NCI-H2196 treated with DMSO at 0.1 percent for 48 hours (cell line): ENCODE data around the gene MPG.
"Not testable (repeated sequence)": the region's sequence is repeated elsewhere in the genome, so short reads cannot be mapped to it uniquely, and the experiment has no call there.

Source experiments
- DNase-seq: peaks from one replicate; lab custom pipeline; 2025; ENCODE audit not compliant: unreplicated experiment; lab: John Stamatoyannopoulos, UW

MPG gene

GRCh38 chr16:77807-78443, at the start of gene MPG:
Gene MPG (plus strand): TSS chr16:78225. CDS start chr16:78310, 85 bp downstream.
- peak; percentile 39 for DNase-seq

GRCh38 chr16:30627-31026, 47.4 kb upstream of the MPG start:
- not testable (repeated sequence) for DNase-seq

GRCh38 chr16:33154-33876, 44.7 kb upstream of the MPG start:
- DNase-seq, result not testable (repeated sequence)

GRCh38 chr16:33877-34647, 44.0 kb upstream of the MPG start:
- DNase-seq, result no peak

- no peak for DNase-seq
These were observed 43.4 kb upstream of the MPG start for GRCh38 chr16:34648-34987.

- DNase-seq, result no peak
These were observed 42.9 kb upstream of the MPG start for GRCh38 chr16:35011-35677.

- DNase-seq, result no peak
These were observed 42.2 kb upstream of the MPG start for GRCh38 chr16:35678-36305.

- DNase-seq, result no peak
These were observed 41.6 kb upstream of the MPG start for GRCh38 chr16:36336-36984.

- DNase-seq, result no peak
These were observed 40.5 kb upstream of the MPG start for GRCh38 chr16:37511-37910.

- not testable (repeated sequence) for DNase-seq
These were observed 39.8 kb upstream of the MPG start for GRCh38 chr16:38206-38605.

- peak; percentile 80 for DNase-seq
These were observed 38.8 kb upstream of the MPG start for GRCh38 chr16:38941-39892.

- DNase-seq, result no peak
These were observed 36.5 kb upstream of the MPG start for GRCh38 chr16:41439-42068.

GRCh38 chr16:42069-42457, 36.0 kb upstream of the MPG start:
- DNase-seq, result no peak

- DNase-seq, result no peak
These were observed 35.3 kb upstream of the MPG start for GRCh38 chr16:42691-43090.

GRCh38 chr16:43294-43693, 34.7 kb upstream of the MPG start:
- no peak for DNase-seq

- no peak for DNase-seq
These were observed 33.4 kb upstream of the MPG start for GRCh38 chr16:44655-45054.

GRCh38 chr16:45454-45853, 32.6 kb upstream of the MPG start:
- no peak for DNase-seq

- DNase-seq, result not testable (repeated sequence)
These were observed 31.5 kb upstream of the MPG start for GRCh38 chr16:46510-46909.

- no peak for DNase-seq
These were observed 30.8 kb upstream of the MPG start for GRCh38 chr16:47234-47633.
